ENCODE data around the gene CCL3. TPM values are rescaled to one million over a fixed set of nuclear protein-coding genes. Genes with fewer than 3 reads are reported as not detected.

CCL3 gene
- not detected in 2 replicates for total RNA-seq

GRCh38 chr17:36089888-36090836 lies at the start of gene CCL3:
Gene CCL3, minus strand, starts transcription at chr17:36090143. Its CDS starts 85 bp downstream, at chr17:36090058.

GRCh38 chr17:36103401-36103975 lies 13.5 kb upstream of the CCL3 start, which contains the start of gene CCL4:
Gene CCL4, plus strand, starts transcription at chr17:36103827. Its CDS starts 79 bp downstream, at chr17:36103906.

GRCh38 chr17:36063786-36064541 lies 26.0 kb downstream of the CCL3 start, which contains the start of gene CCL18:
Gene CCL18, plus strand, starts transcription at chr17:36064272. Its CDS starts 71 bp downstream, at chr17:36064343.

Other genes with a start within 250 kb of the CCL3 start
- gene HEATR9, start 221.3 kb downstream of the CCL3 start, total RNA-seq: not detected in 2 replicates
- not detected in 2 replicates for gene CCL5, start 209.8 kb downstream of the CCL3 start, total RNA-seq
- gene RDM1, start 159.4 kb downstream of the CCL3 start, total RNA-seq: 1.1 TPM in 1 of 2 replicates, not detected in the other
- gene LYZL6, start 146.4 kb downstream of the CCL3 start, total RNA-seq: not detected in 2 replicates
- not detected in 2 replicates for gene CCL16, start 108.6 kb downstream of the CCL3 start, total RNA-seq
- gene CCL14, start 103.4 kb downstream of the CCL3 start, total RNA-seq: 1.5 and 7.8 TPM in 2 replicates
- gene CCL15, start 88.6 kb downstream of the CCL3 start, total RNA-seq: not detected in 2 replicates
- gene CCL23, start 72.2 kb downstream of the CCL3 start, total RNA-seq: not detected in 2 replicates
- gene CCL18, start 25.9 kb downstream of the CCL3 start, total RNA-seq: not detected in 2 replicates
- not detected in 2 replicates for gene CCL4, start 13.7 kb upstream of the CCL3 start, total RNA-seq
- 0.62 and 2.0 TPM in 2 replicates for gene TBC1D3B, start 86.5 kb upstream of the CCL3 start, total RNA-seq
- not detected in 2 replicates for gene CCL3L1, start 106.6 kb upstream of the CCL3 start, total RNA-seq
- 0.56 TPM in 1 of 2 replicates, not detected in the other for gene CCL4L2, start 120.9 kb upstream of the CCL3 start, total RNA-seq
- not detected in 2 replicates for gene TBC1D3I, start 174.4 kb upstream of the CCL3 start, total RNA-seq
- gene TBC1D3G, start 233.7 kb upstream of the CCL3 start, total RNA-seq: not detected in 2 replicates

Data from cardiac ventricle fibroblast (primary cell).